SK-N-SH (cell line): Measurements from ENCODE around the gene SFXN5. TPM values are rescaled to one million over a fixed set of nuclear protein-coding genes. Genes with fewer than 3 reads are reported as not detected.

Source experiments
- CTCF ChIA-PET: fragments of 300-600, 350-600 bp; formaldehyde crosslinking; extraction: SDS; loops from one replicate; lab custom pipeline; 2021; lab: Yijun Ruan, JAX
- POLR2A ChIA-PET: fragments of 350-600 bp; sonication (Branson Sonifier 250); formaldehyde crosslinking; extraction: SDS; loops from one replicate; lab custom pipeline; 2020; ENCODE audit warnings: antibody characterized with exemption, inconsistent platforms; lab: Yijun Ruan, JAX
- DNase-seq: peaks from one replicate; pipeline ENCODE4 v3.0.0; 2012
- H2AFZ ChIP-seq: fragments of 200-600 bp; sonication (generic); 2 replicates; pipeline ENCODE4 v1.8.1; 2016; ENCODE audit warnings: antibody characterized with exemption, mild to moderate bottlenecking, low read depth
- H3F3A ChIP-seq: fragments of 200-600 bp; sonication (generic); replicated peaks from 2 replicates; pipeline ENCODE3; 2016; ENCODE audit warnings: antibody characterized with exemption, mild to moderate bottlenecking; ENCODE audit not compliant: insufficient read depth
- H3K27ac ChIP-seq, 2 experiments: fragments of 200-500 bp in 1 of 2; fragments of 200-600 bp in 1 of 2; sonication (Bioruptor generic) in 1 of 2; sonication (generic), shearing (Covaris generic) in 1 of 2; 2 replicates each; pipeline versions ENCODE4 v1.5.1 to v1.6.1; 2014 to 2016; ENCODE audit warnings: low read depth in 2 of 2, inconsistent platforms in 1 of 2, low read length in 1 of 2, mild to moderate bottlenecking in 1 of 2, mixed read lengths in 1 of 2
- H3K27me3 ChIP-seq: fragments of 200-600 bp; sonication (generic), shearing (Covaris generic); 2 replicates; pipeline ENCODE4 v1.6.1; 2016; ENCODE audit warnings: mixed run types; ENCODE audit not compliant: insufficient read depth
- H3K36me3 ChIP-seq, 2 experiments: fragments of 200-500 bp in 1 of 2; fragments of 200-600 bp in 1 of 2; sonication (Bioruptor generic) in 1 of 2; sonication (generic) in 1 of 2; replicated peaks in 1 of 2; 2 replicates each; pipeline versions ENCODE3 to v1.5.1; 2014 to 2016; ENCODE audit warnings: low read length in 1 of 2, mild to moderate bottlenecking in 1 of 2; ENCODE audit not compliant: insufficient read depth in 2 of 2, control insufficient read depth in 1 of 2
- H3K4me1 ChIP-seq, 2 experiments: fragments of 200-500 bp in 1 of 2; fragments of 200-600 bp in 1 of 2; sonication (Bioruptor generic) in 1 of 2; sonication (generic), shearing (Covaris generic) in 1 of 2; 2 replicates each; pipeline versions ENCODE4 v1.5.1 to v1.6.1; 2014 to 2016; ENCODE audit warnings: low read depth in 1 of 2, low read length in 1 of 2, mixed run types in 1 of 2; ENCODE audit not compliant: insufficient read depth in 2 of 2, control insufficient read depth in 1 of 2
- H3K4me2 ChIP-seq: fragments of 200-600 bp; sonication (generic), shearing (Covaris generic); 2 replicates; pipeline ENCODE4 v1.6.1; 2017; ENCODE audit warnings: mixed run types
- H3K4me3 ChIP-seq, 2 experiments: fragments of 200-500 bp in 1 of 2; fragments of 200-600 bp in 1 of 2; sonication (Bioruptor generic) in 1 of 2; sonication (generic), shearing (Covaris generic) in 1 of 2; 2 replicates each; pipeline versions ENCODE4 v1.5.1 to v1.8.1; 2014 to 2016; ENCODE audit warnings: low read depth in 2 of 2, inconsistent platforms in 1 of 2, low read length in 1 of 2, mild to moderate bottlenecking in 1 of 2, mixed read lengths in 1 of 2, moderate library complexity in 1 of 2
- H3K79me2 ChIP-seq: fragments of 200-600 bp; sonication (generic); 2 replicates; pipeline ENCODE4 v1.8.1; 2017; ENCODE audit warnings: mild to moderate bottlenecking; ENCODE audit not compliant: insufficient read depth
- H3K9ac ChIP-seq: fragments of 200-600 bp; sonication (generic); 2 replicates; pipeline ENCODE4 v1.6.1; 2017; ENCODE audit warnings: mixed run types
- H3K9me2 ChIP-seq: fragments of 200-600 bp; sonication (generic); 2 replicates; pipeline ENCODE4 v1.6.1; 2017; ENCODE audit warnings: mixed run types
- H3K9me3 ChIP-seq: fragments of 200-600 bp; sonication (generic); 2 replicates; pipeline ENCODE4 v1.6.1; 2017; ENCODE audit warnings: mixed run types, mild to moderate bottlenecking, moderate library complexity
- H4K20me1 ChIP-seq: fragments of 200-600 bp; sonication (generic); 2 replicates; pipeline ENCODE4 v1.6.1; 2017; ENCODE audit warnings: mild to moderate bottlenecking, mixed run types; ENCODE audit not compliant: insufficient read depth
- CHD2 ChIP-seq: fragments of 150-350 bp; IDR thresholded peaks from 2 replicates; pipeline ENCODE4 v1.6.1; 2018; ENCODE audit warnings: low read length; ENCODE audit not compliant: partially characterized antibody
- FOSL2 ChIP-seq: IDR thresholded peaks from 2 replicates; pipeline ENCODE4 v1.4.0; 2012; ENCODE audit warnings: low read depth, mild to moderate bottlenecking, moderate library complexity, borderline replicate concordance
- GATA2 ChIP-seq: sonication (generic); formaldehyde crosslinking; IDR thresholded peaks from 2 replicates; pipeline ENCODE4 v1.5.0; 2020; ENCODE audit warnings: mild to moderate bottlenecking, missing genetic modification reagents
- POLR2AphosphoS5 ChIP-seq: IDR thresholded peaks from 2 replicates; pipeline ENCODE4 v1.6.1; 2012; ENCODE audit warnings: low read depth, low read length
- REST ChIP-seq: IDR thresholded peaks from 2 replicates; pipeline ENCODE4 v1.6.1; 2012; ENCODE audit warnings: mild to moderate bottlenecking, low read depth, low read length, moderate library complexity
- RXRA ChIP-seq: IDR thresholded peaks from 2 replicates; pipeline ENCODE4 v1.4.0; 2012; ENCODE audit warnings: low read depth, mild to moderate bottlenecking, borderline replicate concordance
- SIN3A ChIP-seq: IDR thresholded peaks from 2 replicates; pipeline ENCODE4 v1.6.1; 2012; ENCODE audit warnings: low read depth, mild to moderate bottlenecking, low read length, moderate library complexity, borderline replicate concordance
- TCF12 ChIP-seq: IDR thresholded peaks from 2 replicates; pipeline ENCODE4 v1.4.0; 2012
- USF1 ChIP-seq: IDR thresholded peaks from 2 replicates; pipeline ENCODE4 v1.4.0; 2012; ENCODE audit warnings: low read depth, borderline replicate concordance
- WGBS: methylation state at CpG from one replicate; pipeline ENCODE4 v1.1.6; 2017; ENCODE audit warnings: low lambda C conversion rate; 5-methylcytosine and 5-hydroxymethylcytosine counted together
- polyA plus RNA-seq, 3 experiments: library from polyadenylated mRNA; depleted of rRNA; stranded (reverse); fragments of >200 nt; gene quantifications; 2 replicates each; pipeline ENCODE4 v1.2.3, GENCODE V29; 2012
- TF ChIP-seq, protein P1 (sequence below): IDR thresholded peaks from 2 replicates; pipeline ENCODE4 v1.4.0; 2012; ENCODE audit warnings: low read depth, borderline replicate concordance

SFXN5 gene
- polyA plus RNA-seq, 1 of the 3 experiments (the other 2 are of a cell fraction): 9.9 TPM

GRCh38 chr2:72956050-72956395, 115.5 kb downstream of the SFXN5 start:
- WGBS: 100% methylated on average over 1 of the region's 2 CpGs
- Histone ChIP-seq H3K79me2 (no peaks in the 10 kb centered on the region), H3F3A (no peaks in the 10 kb centered on the region), H3K27ac (no peak overlapping the region), H3K27me3 (no peaks in the 10 kb centered on the region), H3K9me2 (no peaks in the 10 kb centered on the region), H3K9ac (no peak overlapping the region), H2AFZ (no peak overlapping the region), H3K4me1 (no peaks in the 10 kb centered on the region), H4K20me1 (no peaks in the 10 kb centered on the region), H3K4me2 (no peak overlapping the region), H3K36me3 (no peaks in the 10 kb centered on the region), H3K4me3 (no peak overlapping the region), H3K9me3 (no peaks in the 10 kb centered on the region)
- CTCF ChIA-PET: interaction anchor here (1.1 to 1.4 kb wide), 2 partner anchors 18 to 221 kb away, joined by 3 to 4 read pairs; no protein-coding TSS in a partner anchor
- no peak for DNase-seq
- TF ChIP-seq, protein P1, sequence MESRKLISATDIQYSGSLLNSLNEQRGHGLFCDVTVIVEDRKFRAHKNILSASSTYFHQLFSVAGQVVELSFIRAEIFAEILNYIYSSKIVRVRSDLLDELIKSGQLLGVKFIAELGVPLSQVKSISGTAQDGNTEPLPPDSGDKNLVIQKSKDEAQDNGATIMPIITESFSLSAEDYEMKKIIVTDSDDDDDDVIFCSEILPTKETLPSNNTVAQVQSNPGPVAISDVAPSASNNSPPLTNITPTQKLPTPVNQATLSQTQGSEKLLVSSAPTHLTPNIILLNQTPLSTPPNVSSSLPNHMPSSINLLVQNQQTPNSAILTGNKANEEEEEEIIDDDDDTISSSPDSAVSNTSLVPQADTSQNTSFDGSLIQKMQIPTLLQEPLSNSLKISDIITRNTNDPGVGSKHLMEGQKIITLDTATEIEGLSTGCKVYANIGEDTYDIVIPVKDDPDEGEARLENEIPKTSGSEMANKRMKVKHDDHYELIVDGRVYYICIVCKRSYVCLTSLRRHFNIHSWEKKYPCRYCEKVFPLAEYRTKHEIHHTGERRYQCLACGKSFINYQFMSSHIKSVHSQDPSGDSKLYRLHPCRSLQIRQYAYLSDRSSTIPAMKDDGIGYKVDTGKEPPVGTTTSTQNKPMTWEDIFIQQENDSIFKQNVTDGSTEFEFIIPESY: no peak
- TF ChIP-seq RXRA (no peak), REST (no peak), GATA2 (CRISPR knock-in tag) (no peak), SIN3A (no peak), CHD2 (no peak), POLR2AphosphoS5 (no peak), FOSL2 (no peak), TCF12 (no peak), USF1 (no peak)
- POLR2A ChIA-PET: no interaction called here
